ENCODE results near the gene MYH15. TPM values are rescaled to one million over a fixed set of nuclear protein-coding genes. Genes with fewer than 3 reads are reported as not detected.

Gene MYH15
- total RNA-seq, 1 experiment from 2014 or later = not detected

Other genes with a start within 250 kb of the MYH15 start
- gene HHLA2, start 214.0 kb downstream of the MYH15 start, total RNA-seq (2014; rRNA removed; shearing (Covaris generic); ENCODE audit: low replicate concordance) = not detected in 2 replicates
- 13.2 and 16.7 TPM in 2 replicates for gene CIP2A, start 78.8 kb upstream of the MYH15 start, total RNA-seq (2014; rRNA removed; shearing (Covaris generic); ENCODE audit: low replicate concordance)
- gene DZIP3, start 79.1 kb upstream of the MYH15 start, total RNA-seq (2014; rRNA removed; shearing (Covaris generic); ENCODE audit: low replicate concordance) = 3.0 and 6.0 TPM in 2 replicates
- not detected in 2 replicates for gene RETNLB, start 246.8 kb upstream of the MYH15 start, total RNA-seq (2014; rRNA removed; shearing (Covaris generic); ENCODE audit: low replicate concordance)

Data from Caki2 (cell line).